LNCAP (cell line): ENCODE measurements around the gene ZNF425.

Experiments used
- TF ChIP-seq, protein P1 (sequence below): fragments of 450-650 bp; IDR thresholded peaks from 2 replicates; pipeline ENCODE4 v1.5.1; 2017; ENCODE audit warnings: mild to moderate bottlenecking

The ZNF425 gene

DNA sequence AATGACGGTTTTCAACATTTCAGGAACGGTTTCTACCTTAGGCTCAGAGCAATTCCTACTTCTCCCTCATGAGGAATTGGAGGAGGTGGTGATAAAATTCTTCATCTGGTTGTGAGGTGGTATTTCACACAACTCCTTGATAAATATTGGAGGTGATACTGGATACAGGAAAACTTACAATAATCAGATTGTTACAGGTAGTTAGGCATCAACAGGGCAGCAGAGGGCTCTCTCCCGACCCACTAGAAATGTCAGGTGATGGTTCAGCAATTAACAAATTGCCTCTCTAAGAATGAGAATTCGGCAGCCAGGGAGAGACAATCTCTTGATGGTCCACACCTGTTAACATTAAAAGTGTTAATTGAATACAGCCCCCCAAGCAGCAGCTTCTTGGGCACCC, 58.3 kb downstream of the ZNF425 start:
- TF ChIP-seq, protein P1, sequence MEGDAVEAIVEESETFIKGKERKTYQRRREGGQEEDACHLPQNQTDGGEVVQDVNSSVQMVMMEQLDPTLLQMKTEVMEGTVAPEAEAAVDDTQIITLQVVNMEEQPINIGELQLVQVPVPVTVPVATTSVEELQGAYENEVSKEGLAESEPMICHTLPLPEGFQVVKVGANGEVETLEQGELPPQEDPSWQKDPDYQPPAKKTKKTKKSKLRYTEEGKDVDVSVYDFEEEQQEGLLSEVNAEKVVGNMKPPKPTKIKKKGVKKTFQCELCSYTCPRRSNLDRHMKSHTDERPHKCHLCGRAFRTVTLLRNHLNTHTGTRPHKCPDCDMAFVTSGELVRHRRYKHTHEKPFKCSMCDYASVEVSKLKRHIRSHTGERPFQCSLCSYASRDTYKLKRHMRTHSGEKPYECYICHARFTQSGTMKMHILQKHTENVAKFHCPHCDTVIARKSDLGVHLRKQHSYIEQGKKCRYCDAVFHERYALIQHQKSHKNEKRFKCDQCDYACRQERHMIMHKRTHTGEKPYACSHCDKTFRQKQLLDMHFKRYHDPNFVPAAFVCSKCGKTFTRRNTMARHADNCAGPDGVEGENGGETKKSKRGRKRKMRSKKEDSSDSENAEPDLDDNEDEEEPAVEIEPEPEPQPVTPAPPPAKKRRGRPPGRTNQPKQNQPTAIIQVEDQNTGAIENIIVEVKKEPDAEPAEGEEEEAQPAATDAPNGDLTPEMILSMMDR, result 0 out of 2 replicates have a peak, but pooled peaks have one; percentile 11

DNA sequence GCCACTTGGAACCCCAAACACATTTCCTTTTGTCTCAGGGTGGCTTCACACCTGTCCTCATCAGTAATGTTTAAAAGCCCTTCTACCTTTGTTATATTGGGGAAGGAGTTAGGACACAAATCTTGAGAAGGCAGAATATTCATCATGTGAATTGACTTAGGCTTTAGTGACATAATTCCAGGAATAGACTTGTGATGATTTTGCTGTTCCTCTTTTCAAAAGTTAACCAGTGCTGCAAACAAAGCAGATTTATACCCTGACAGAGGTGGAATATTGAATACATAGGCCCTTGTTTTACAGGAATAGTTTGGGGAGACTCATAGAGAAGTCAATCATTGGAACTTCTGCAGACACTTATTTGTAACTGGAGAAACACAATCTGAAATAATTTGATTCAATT, 62.6 kb downstream of the ZNF425 start:
- TF ChIP-seq, protein P1, result no peak

DNA sequence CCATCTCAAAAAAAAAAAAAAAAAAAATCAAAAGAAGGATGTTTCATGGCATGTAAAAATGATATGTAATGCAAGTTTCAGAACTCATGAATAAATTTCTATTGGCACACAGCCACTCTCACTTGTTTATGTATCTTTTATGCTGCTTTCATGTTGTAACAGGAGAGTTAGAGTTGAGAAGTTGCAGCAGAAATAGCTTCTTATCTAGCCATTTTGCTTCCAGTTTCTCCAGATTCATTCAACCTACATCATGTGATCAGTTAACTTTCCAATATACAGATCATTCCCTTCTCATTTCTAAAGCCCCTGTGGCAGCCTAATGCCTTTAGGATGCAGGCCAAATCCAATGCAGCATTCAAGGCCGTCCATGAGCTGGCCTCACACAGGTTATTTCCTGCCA, 66.0 kb downstream of the ZNF425 start:
- TF ChIP-seq, protein P1, result no peak

DNA sequence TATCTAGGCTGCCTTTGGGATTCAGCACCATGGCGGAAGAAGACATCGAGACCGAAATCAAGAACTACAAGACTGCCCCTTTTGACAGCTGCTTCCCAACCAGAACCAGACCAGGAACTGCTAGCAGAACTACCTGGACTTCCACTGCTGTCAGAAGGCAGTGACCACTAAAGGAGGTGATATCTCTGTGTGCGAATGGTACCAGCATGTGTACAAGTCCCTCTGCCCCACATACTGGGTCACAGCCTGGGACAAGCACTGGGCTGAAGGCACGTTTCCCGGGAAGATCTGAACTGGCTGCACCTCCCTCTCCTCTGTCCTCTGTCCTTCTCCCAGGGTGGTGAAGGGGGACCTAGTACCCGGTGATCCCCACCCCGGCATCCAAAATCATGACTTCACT, 72.2 kb downstream of the ZNF425 start:
- TF ChIP-seq, protein P1, result no peak

DNA sequence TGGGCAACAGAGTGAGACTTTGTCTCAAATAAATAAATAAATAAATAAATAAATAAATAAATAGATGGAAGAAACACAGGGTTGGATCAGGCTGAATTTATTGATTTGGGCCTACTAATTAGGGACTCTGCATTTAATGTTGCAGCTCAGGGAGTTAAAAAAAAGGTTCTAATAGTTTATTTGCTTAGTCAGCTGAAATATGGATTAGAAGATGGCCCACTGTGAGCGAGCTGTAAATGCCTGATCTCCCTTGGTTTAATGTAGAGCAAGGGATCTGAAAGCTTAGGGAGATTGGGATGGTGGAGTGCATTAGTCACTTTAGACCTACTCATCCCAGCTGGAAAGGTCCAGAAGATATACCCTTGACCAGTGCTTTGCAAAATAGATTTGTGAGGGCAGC, 72.7 kb downstream of the ZNF425 start:
- TF ChIP-seq, protein P1, result no peak
